Measurements from ENCODE around the gene NHERF1. TPM values are rescaled to one million over a fixed set of nuclear protein-coding genes. Genes with fewer than 3 reads are reported as not detected.

The NHERF1 gene
- total and polyA plus RNA-seq, 2 of the 13 experiments (the other 11 are each of a cell fraction or from before 2014, with no cell fraction given): 169 to 269 TPM

- TF ChIP-seq TIGD3 (CRISPR knock-in tag; IDR thresholded peaks at IDR 0.05; ENCODE audit: borderline replicate concordance) (no peak), SALL2 (CRISPR knock-in tag; IDR thresholded peaks at IDR 0.05) (no peak), ZNF879 (CRISPR knock-in tag; IDR thresholded peaks at IDR 0.05) (no peak), ZNF704 (CRISPR knock-in tag; IDR thresholded peaks at IDR 0.05; ENCODE audit: borderline replicate concordance) (no peak), ZNF607 (CRISPR knock-in tag; IDR thresholded peaks at IDR 0.05; ENCODE audit: borderline replicate concordance) (no peak), RELA (CRISPR knock-in tag; IDR thresholded peaks at IDR 0.05) (no peak), ZBTB20 (CRISPR knock-in tag; IDR thresholded peaks at IDR 0.05; ENCODE audit: borderline replicate concordance, low read depth) (no peak)
Measured at GRCh38 chr17:74703311-74703710, 45.1 kb upstream of the NHERF1 start (continued).

GRCh38 chr17:74704544-74704943 is 43.9 kb upstream of the NHERF1 start:
- H3K9me3 ChIP-seq (ENCODE audit: low read length): no peaks in the 10 kb centered on the region
- CTCF ChIA-PET (ENCODE audit: low intra/inter-chr PET ratio, low total read pairs): no interaction called here
- in situ Hi-C loops (cut with HindIII; ENCODE audit: extremely low pct_ligation_motif_present, low pct_unique_long_range_greater_than_20kb): no loop called here
- BruUV-seq (replicated peaks): no TSS peak
- H3K4me3 ChIP-seq (replicated peaks in 1 of 3; ENCODE audit: insufficient read depth in 1 of 3, low read depth in 2 of 3, low read length in 3 of 3): no peak overlapping the region
- intact Hi-C loops (cut with micrococcal nuclease; ENCODE audit: unreplicated experiment): no loop called here
- H4K20me1 ChIP-seq (ENCODE audit: insufficient read depth, low read length): no peaks in the 10 kb centered on the region
- no peak overlapping the region for H2AFZ ChIP-seq (ENCODE audit: low read length)
- no peak overlapping the region for H3K27ac ChIP-seq (ENCODE audit: extremely low read length, insufficient read depth, low read length)
- H3K4me2 ChIP-seq (ENCODE audit: low read depth, low read length): no peak overlapping the region
- no peaks in the 10 kb centered on the region for H3K79me2 ChIP-seq (ENCODE audit: insufficient read depth, low read length)
- H3K27me3 ChIP-seq (ENCODE audit: control insufficient read depth in 1 of 2, insufficient read depth in 2 of 2, low read length in 2 of 2): peaks cover 0 to 24% of the 10 kb centered on the region in 2 experiments; a peak in 4 of 5 replicates
- ATAC-seq: no peak
- FAIRE-seq: no peak
- no peaks in the 10 kb centered on the region for H3K36me3 ChIP-seq (replicated peaks in 1 of 2; ENCODE audit: control insufficient read depth in 1 of 2, insufficient read depth in 2 of 2, low read length in 2 of 2)
- no peaks in the 10 kb centered on the region for H3K4me1 ChIP-seq (ENCODE audit: insufficient read depth, low read length)
- no peak overlapping the region for H3K9ac ChIP-seq (ENCODE audit: insufficient read depth, low read depth, low read length)
- WGBS (ENCODE audit: low lambda C conversion rate): 25% methylated on average over 8 of the region's 8 CpGs
- no peak for DNase-seq (ENCODE audit: low spot score)
- POLR2A ChIA-PET: interaction anchor here (1.2 kb wide), 1 partner anchor 31 kb away, joined by 3 read pairs; no protein-coding TSS in a partner anchor
- TF ChIP-seq ZHX1 (CRISPR knock-in tag; IDR thresholded peaks at IDR 0.05; ENCODE audit: low read depth) (no peak), MLXIP (CRISPR knock-in tag; IDR thresholded peaks at IDR 0.05; ENCODE audit: borderline replicate concordance) (no peak), MYC (CRISPR knock-in tag; IDR thresholded peaks at IDR 0.05; ENCODE audit: borderline replicate concordance) (no peak)
